Stimulated activated CD4-positive, alpha-beta T cell treated with anti-CD3 and anti-CD28 coated beads, Interleukin-1b, Interleukin-23, amount 100 ng/mL, for 48 hours (primary cell): ENCODE results near the gene ADAMTS2.

ENCODE experiments used
- DNase-seq: peaks from one replicate; pipeline ENCODE4 v3.0.0-alpha.2; 2020

ADAMTS2 gene

DNA sequence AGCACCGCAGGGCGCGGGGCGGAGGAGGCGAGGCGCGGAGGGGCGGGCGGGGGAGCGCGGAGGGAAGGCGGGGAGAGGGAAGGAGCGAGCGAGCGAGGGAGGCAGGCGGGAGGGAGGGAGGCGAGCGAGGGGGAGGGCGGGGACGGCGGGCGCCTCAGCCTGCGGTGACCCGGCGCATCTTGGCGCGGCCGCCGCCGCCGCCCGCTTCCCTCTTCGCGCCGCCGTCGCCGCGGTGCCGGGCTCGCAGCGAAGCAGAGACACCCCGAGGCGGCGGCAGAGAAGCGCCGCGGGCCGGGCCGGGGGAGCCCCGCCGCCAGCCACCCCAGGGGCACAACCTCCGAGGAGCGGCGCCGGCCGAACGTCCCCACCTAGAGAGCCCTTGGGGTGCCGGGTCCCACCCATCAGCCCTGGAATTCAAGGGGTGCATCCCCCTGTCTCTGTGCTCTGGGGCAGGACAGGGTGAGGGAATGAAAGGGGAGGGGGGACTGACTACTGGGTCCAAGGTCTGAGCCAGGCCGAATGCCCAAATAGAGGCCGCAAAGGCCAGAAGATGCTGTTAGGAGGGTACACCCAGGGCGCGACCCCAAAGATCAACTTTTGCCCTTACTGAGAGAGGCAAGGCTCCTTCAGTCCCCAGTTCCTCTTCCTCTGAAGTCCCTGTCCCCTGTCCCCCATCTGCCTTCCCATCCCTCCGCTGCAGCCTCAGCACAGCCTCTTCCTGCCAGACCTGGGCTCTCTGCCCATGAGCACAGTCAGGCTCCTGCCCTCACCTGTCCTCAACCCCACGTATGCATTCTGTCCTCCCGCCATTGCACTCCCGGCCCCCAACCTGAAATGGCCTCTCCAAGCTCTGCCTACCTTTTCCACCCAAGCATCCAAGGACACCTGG lies at the start of gene ADAMTS2:
Gene ADAMTS2 (minus strand): TSS at position 29 of the 889 bp plus-strand sequence. CDS start 133 bp downstream, outside the sequence.
- DNase-seq, result no peak

DNA sequence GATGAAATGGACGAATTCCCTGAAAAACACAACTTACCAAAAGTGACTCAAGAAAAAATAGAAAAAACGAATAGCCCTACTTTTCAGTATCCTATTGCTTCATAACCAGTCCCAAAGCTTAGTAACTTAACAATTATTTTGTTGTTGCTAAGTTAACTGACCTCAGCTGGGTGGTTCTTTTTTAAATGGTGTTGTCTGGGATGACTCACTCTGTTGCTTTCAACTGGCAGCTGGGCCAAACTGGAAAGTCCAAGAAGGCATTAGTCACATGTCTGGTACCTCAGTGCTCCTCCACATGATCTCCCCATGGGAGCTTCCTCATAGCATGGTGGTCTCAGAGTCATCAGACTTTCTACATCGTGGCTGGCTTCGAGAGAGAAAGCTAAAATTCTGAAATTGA lies 47.8 kb upstream of the ADAMTS2 start:
- DNase-seq, result no peak

DNA sequence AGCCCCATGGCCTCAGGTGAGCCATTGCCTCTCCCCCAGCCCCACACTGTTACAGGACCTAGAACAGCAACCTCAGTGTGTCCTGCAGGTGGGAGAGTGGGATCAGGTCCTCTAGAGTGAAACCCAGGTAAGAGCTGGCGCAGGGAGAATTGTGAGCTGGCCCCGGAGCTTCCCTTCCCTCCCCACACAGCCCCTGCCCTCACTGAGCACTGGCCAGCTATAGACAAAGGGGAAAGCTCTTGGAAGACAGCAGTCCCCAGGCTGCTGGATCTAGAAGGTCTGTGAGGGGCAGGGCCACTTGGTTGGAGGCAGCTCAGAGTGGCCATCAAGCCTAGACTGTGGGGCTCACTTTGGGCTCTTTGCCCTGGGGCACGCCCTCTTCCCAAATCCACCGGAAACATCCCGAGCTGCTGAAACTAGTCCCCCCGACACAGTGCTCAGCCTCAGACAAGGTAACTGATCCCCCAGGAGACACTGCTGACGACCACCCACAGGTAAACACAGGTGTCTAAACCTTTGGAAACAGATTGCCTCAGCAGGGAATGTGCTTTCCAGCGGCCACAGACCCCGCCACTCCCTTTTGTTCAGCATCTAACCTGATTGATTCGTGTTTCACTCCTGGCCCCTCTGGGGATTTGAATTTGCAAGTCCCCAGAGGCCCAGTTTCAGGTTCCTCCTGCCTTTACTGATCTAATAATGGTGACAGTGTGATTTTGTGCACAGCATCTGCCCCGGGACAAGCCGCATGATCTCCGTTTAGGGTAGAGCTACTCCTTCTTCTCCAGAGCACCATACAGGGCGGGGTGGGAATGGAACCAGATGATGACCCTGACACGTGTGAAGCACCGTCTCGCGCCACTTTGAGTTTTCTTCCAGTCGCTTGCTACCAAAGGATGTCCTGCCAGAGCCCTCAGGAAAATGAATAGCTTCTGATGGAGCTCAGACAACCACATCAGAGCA lies 42.2 kb upstream of the ADAMTS2 start:
- no peak for DNase-seq

DNA sequence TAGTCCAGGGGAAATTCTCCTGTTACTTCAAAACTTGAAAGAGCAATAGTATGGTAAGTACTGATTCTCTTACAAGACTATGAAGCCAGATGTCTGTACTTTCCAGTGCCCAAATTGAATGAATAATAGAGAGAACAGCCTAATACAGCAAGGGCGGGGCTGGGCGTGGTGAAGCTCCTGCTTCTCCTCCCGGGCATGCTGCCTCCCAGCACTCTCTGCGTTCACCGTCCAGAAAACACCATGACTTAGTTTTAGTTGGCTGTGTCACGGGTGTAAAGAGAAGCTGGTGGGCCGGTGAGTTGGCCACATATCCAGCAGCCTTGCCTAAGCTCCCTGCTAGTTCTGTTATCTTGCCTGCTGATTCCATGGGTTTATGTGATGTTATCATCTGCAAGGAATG lies 40.7 kb upstream of the ADAMTS2 start:
- no peak for DNase-seq

DNA sequence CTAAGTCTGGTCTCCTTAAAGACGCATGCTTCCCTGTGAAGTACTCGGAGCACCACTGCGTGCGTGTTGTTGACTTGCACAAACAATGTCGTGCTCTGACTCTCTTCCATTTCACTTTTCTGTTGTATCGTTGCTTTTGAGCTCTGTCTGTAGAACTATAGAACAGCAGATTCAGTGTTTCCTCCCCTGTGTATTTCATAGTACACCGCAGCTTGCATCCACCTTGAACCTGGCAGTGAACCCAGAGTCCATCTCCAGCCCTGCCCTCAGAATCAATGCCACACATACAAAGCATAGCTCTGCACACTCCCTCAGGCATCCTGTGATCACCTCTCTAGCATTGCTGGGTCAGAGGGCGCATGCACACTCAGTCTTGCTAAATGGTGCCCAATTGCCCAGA lies 37.2 kb upstream of the ADAMTS2 start:
- DNase-seq, result no peak

DNA sequence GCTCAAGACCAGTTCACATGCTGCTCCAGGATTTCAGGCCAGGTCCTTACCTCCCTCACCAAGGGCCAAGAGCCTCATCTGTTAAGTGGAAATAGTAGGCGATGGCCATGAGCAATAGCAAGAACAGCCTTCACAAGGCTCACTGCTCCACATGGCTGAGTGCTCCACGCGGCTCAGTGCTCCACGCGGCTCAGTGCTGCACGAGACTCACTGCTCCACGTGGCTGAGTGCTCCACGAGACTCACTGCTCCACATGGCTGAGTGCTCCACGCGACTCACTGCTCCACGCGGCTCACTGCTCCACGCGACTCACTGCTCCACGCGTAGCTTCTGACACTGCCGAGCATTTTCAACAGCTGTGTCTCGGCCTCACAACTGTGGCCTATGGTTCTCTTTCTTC lies 36.4 kb upstream of the ADAMTS2 start:
- DNase-seq, result no peak

DNA sequence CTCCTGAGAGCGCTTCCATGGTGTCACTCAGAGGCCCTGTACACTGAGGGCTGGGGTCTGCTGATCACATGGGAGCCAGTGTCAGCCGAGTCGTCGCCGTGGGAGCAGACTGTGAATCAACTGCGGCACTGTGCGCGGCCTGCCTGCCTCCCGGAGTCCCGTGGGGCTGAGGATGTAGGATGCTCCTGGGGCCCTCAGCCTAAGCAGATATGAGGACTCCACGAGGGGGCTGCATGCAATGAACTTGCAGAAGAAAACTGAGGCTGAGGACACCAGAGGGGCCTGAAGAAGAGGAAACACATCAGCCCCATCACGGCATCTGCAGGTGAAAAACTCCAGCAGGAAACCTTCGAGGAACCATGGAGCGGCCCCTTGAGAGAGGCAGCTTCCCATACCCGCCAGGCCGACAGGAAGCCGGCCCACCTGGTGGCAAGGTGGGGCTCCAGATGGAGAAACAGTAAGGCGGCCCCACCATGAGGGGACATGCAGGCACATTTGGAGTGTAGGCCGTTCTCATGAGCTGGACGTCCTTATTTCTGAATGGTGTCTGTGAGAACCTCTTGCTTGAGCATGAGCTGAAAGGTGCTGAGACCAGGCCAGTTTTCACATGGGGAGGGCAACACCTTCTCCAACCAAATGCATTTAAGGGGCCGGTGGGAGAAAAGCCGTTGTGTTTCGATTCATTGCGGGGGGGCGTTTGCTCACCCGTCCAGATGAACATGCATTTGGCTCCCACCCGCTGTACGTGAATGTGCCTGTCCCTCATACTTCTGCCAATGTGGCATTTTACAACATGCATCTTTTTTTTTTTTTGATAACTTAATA lies 35.2 kb upstream of the ADAMTS2 start:
- no peak for DNase-seq

DNA sequence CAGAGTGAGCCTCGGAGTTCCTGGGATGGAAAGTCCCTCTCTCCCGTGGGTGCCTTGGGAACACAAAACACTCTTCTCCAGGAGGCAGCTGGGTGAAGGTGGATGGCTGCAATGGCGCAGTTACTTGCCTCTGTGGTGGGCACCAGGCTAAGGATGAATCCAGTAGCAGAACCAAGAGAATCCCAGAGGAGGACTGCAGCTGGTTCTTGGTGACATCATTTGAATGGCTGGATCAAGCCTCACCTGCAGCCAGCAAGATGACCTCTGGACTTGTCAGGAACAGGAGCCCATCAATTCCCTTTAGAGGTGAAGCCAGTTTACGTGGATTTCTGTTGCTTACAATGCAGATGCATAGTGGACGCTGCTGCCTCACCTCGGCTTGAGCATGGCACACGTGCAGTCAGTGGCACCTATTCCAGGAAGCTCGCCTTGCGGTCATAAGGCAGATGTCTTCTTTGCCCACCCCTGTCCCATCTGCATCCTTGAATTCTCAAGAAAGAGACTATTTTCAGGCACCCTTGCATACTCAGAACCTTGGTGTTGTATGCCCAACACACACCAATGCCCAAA lies 34.1 kb upstream of the ADAMTS2 start:
- DNase-seq, result no peak

DNA sequence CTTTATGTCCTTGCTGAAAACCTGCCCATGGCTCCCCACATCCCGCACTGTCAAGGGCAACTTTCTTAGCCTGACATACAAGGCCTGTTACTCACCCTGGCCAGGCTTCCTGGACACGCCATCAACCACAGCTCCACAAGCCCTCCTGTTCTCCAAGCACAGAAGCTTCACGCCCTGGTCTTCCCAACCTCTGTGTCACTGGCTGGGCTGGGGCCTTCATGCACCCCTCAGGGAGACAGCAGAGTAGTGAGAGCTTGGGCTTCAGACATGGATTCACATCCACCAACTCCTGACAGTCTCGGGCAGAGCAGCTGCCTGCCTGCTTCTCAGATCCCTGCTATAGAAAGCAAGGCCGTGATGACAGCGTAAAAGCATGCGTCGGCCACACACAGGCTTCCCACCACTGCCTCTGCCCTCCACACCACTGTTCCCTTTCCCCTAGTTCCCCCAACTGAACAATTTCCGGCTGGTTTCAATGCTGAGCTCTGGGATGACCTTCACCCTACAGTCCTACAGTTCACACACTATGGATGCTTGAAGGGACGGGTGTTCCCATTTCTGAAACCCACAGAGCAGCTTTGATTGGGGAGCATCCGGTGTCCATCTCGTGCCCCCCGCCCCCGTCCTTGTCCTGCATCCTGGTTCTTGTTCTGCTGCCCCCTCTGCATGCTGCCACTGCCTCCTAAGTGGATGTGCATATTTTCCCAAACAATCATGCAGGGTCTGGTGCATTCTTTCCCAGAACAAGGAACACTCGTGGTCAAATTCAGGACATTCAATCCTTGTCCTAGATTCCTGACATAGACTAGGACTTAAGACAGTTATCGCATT lies 33.4 kb upstream of the ADAMTS2 start:
- no peak for DNase-seq

DNA sequence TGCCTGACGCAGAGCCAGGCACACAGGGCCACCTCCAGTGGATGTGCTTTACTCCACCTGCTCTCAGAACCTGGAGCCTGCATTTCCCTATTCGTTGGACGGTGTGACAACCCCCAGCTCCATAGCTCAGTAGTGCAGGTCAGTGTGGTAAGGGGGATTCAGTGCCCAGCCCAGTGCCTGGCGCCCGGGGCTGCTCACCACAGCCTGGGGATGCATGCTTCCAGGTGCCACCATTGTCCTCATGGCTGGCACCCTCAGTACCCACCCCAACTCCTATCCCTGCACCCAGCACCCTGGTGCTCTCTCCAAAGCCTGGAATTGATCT lies 32.8 kb upstream of the ADAMTS2 start:
- DNase-seq, result no peak

DNA sequence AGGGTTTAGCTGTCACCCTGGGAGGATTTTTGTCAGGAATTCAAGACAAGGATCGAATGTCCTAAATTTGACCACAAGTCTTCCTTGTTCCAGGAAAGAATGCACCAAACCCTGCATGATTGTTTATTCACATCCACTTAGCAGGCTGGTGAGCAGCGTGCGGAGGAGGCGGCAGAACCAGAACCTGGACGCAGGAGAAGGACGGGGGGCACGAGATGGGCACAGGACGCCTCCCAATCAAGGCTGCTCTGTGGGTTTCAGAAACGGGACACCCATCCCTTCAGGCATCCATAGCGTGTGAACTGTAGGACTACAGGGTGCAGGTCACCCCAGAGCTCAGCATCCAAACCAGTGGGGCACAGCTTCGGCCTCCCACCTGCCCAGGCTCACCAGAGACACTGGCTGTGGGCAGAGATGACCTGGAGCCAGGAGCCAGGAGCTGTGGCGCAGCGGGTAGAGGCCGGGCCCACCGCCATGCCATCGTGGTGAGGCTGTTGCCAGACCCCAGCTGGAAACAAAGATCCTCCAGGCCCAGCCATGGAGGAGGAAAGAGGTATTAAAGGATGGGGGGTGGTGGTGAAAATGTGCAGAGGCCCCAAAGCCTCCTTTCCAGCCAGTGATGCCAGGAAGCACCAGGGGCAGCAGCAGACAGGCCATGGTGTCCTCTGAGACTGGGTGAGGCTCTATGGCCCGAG lies 32.3 kb upstream of the ADAMTS2 start:
- DNase-seq, result no peak

DNA sequence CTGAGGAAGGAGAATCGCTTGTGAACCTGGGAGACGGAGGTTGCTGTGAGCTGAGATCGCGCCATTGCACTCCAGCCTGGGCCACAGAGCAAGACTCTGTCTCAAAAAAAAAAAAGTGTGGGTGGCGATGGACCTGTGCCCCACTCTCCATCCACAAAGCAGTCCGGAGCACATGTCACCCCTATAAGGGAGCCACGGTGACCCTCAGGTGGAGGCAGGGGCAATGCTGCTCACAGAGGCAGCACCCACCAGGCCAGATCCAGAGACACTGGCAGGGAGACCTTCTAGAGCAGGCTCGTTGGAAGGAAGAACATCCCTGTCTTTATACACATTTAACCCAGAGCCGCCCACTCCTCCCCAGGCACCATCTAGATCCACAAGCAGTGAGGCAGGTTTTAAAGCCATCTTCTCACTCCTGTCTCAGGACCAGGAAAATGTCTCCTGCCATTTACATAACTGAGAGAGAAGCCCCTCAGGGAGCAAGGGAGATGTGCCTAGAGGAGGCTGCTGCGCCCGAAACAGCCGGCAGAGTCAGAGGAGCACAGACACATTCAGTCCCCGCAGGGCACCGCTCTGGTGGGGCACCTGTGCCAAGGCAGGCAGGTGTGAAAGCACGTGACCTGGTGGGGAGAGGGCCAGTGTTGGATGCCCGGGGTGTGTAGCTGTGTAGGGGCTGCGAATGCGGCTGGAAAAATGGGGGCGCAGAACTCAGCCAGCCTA lies 31.6 kb upstream of the ADAMTS2 start:
- no peak for DNase-seq

DNA sequence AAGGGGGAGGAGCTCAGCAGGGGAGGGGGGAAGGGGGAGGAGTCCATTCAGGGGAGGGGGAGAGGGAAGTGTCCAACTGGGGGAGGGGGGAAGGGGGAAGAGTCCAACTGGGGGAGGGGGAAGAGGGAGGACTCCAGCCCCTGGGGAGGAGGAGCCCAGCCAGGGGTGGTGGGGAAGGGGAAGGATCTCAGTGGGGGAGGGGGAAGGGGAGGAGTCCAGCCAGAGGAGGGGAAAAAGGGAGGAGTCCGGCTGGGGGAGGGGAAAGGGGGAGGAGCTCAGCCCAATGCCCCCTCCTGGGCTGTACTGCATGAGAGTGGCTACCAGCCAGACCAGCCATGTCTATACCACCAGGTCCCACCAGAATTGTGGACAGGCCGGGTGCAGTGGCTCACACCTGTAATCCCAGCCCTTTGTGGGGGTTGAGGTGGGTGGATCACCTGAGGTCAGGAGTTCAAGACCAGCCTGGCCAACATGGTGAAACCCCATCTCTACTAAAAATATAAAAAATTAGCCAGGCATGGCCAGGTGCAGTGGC lies 30.6 kb upstream of the ADAMTS2 start:
- DNase-seq, result no peak

DNA sequence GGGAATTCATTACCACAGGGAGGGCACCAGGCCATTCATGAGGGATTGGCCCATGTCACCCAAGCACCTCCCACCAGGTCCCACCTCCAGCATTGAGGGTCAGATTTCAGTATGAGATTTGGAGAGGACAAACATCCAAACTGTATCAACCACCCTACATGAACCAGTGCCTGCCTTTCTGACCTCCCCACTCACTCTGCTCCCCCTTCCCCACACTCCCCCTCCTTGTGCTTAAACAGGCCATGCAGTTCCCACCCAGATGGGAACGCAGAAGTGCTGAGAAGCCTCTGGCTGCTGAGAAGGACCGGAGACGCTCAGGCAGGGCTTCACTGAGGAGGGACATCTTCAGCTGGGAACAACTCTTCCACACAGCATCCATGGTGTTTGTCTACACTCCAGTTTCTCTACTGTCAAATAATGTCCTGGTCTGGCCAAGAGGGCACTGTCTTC lies 30.0 kb upstream of the ADAMTS2 start:
- no peak for DNase-seq

DNA sequence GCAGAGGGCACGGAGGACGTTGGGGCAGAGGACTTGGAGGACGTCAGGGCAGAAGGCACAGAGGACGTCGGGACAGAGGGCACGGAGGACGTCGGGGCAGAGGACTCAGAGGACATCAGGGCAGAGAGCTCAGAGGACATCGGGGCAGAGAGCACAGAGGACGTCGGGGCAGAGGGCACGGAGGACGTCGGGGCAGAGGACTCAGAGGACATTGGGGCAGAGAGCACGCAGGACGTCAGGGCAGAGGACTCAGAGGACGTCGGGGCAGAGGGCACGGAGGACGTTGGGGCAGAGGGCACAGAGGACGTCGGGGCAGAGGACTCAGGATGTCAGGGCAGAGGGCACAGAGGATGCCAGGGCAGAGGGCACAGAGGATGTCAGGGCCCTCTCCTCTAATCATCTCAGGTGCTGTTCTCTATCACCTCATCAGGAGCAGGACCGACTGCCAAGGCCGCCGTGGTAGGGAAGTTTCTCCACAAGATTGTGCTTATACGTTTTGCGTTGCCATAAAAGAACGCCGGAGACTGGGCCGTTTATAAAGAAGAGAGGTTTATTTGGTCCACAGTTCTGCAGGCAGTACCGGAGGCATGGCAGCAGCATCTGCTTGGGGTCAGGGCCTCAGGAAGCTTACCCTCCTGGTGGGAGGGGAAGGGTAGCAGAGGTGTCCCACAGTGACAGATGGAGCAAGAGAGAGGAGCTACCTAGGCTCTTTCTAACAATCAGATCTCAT lies 29.4 kb upstream of the ADAMTS2 start:
- DNase-seq, result no peak

DNA sequence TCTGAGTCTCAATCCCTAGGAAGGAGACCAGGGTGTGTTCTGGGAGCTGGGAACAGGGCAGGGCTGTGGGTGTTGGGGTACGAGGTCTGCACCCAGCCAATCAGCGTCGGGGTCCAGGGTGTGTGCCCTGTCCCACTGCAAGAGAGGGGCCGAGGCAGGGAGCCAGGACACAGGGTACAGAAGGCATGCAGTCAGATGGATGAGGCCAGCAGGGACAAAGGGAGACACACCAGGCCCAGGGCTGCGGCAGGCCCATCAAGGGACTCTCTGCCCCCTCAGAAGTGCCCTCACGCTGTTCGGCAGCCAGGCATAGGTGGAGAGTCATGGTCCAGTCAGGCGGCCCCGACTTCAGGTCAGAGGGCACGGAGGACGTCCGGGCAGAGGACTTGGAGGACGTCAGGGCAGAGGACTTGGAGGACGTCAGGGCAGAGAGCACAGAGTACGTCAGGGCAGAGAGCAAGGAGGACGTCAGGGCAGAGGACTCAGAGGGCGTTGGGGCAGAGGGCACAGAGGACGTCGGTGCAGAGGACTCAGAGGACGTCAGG lies 28.8 kb upstream of the ADAMTS2 start:
- no peak for DNase-seq

DNA sequence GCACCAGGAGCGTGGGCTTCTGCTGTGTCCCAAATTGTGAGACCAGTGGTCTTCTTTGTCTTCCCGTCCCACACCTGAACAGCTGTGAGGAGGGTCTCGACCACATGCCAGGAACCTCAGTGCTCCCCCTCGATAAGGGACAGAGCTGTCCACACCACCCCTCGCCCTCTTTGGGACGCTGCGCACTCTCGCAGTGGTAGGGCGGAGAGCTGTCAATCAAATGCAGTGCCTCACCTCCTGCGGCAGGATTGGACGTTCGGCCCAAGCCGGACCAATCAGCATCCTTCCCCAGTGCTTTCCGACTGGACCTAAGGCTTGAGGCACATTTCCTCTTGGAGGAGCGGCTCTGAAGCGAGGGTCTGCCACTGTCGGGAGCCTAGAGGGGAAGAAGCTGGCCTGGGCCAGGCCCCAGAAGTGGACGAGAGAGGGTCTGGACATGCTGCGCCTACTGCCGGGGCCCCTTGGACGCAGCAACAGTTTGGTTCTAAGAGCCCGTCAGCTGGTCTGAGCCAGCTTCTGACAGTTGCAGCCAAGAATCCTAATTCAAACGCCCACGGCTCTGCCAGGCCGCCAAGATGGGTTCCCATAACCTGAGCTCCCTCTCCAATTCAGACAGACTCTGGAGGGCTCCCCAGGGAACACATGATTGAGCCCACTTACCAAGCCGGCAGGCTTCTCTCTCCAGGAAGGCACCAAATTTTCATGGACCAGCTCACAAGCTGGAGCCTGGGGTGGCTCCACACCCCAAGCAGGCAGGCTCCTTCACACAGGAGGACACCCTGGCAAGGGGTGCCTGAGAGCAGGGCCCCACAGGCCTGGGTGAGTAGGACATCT lies 28.1 kb upstream of the ADAMTS2 start:
- DNase-seq, result no peak
